HEK293 (cell line): ENCODE data around the gene PTRH2.
A peak's percentile ranks its signal among the peaks of the same experiment; 100 is the strongest.

Experiments used
- CTCF ChIA-PET: fragments of 350-600 bp; formaldehyde crosslinking; extraction: SDS; loops from one replicate; lab custom pipeline; 2021; ENCODE audit warnings: antibody characterized with exemption; lab: Yijun Ruan, JAX
- POLR2A ChIA-PET: fragments of 300-600 bp; formaldehyde crosslinking; extraction: SDS; loops from one replicate; lab custom pipeline; 2020; ENCODE audit warnings: antibody characterized with exemption, inconsistent platforms; lab: Yijun Ruan, JAX
- H3K27ac ChIP-seq: fragments of 200-500 bp; sonication (Bioruptor generic); 2 replicates; pipeline ENCODE4 v1.5.1; 2014; ENCODE audit warnings: low read depth, low read length, control low read depth, inconsistent platforms; ENCODE audit errors: extremely low read depth
- H3K36me3 ChIP-seq, 2 experiments: fragments of 200-500 bp in 1 of 2; sonication (Bioruptor generic) in 1 of 2; 1 replicate in 1 of 2; 2 replicates in 1 of 2; pipeline ENCODE4 v1.5.1; 2014 to 2017; ENCODE audit warnings: inconsistent platforms in 2 of 2, low read length in 2 of 2; ENCODE audit not compliant: control insufficient read depth in 2 of 2, insufficient read depth in 1 of 2
- H3K4me1 ChIP-seq: fragments of 200-500 bp; sonication (Bioruptor generic); 2 replicates; pipeline ENCODE4 v1.5.1; 2014; ENCODE audit warnings: mild to moderate bottlenecking, low read length, inconsistent platforms; ENCODE audit not compliant: control insufficient read depth, insufficient read depth
- H3K4me3 ChIP-seq: 2 replicates; pipeline ENCODE4 v1.5.1; 2011; ENCODE audit warnings: low read depth, mild to moderate bottlenecking, control low read depth, low read length, moderate library complexity
- H3K9me3 ChIP-seq: fragments of 200-500 bp; sonication (Bioruptor generic); 2 replicates; pipeline ENCODE4 v1.5.1; 2014; ENCODE audit warnings: low read depth, low read length, inconsistent platforms; ENCODE audit not compliant: control insufficient read depth, insufficient read depth
- BCL11A ChIP-seq: fragments of 450-650 bp; formaldehyde crosslinking; IDR thresholded peaks from 2 replicates; pipeline ENCODE4 v1.5.1; 2016; ENCODE audit warnings: low read depth, missing biosample characterization, missing genetic modification characterization
- CTCF ChIP-seq: fragments of 450-650 bp; formaldehyde crosslinking; IDR thresholded peaks from 2 replicates; pipeline ENCODE4 v1.5.1; 2016; ENCODE audit warnings: missing biosample characterization, missing genetic modification characterization
- EGR2 ChIP-seq: fragments of 450-650 bp; formaldehyde crosslinking; IDR thresholded peaks from 2 replicates; pipeline ENCODE4 v1.5.1; 2016; ENCODE audit warnings: low read depth, missing biosample characterization, missing genetic modification characterization
- FEZF1 ChIP-seq: fragments of 450-650 bp; formaldehyde crosslinking; IDR thresholded peaks from 2 replicates; pipeline ENCODE4 v1.5.1; 2016; ENCODE audit warnings: missing biosample characterization, missing genetic modification characterization
- INSM2 ChIP-seq: fragments of 450-650 bp; formaldehyde crosslinking; IDR thresholded peaks from 2 replicates; pipeline ENCODE4 v1.5.1; 2016; ENCODE audit warnings: missing biosample characterization, missing genetic modification characterization
- KLF8 ChIP-seq: fragments of 450-650 bp; formaldehyde crosslinking; IDR thresholded peaks from 2 replicates; pipeline ENCODE4 v1.5.1; 2016; ENCODE audit warnings: missing biosample characterization, missing genetic modification characterization
- OSR2 ChIP-seq: fragments of 450-650 bp; formaldehyde crosslinking; IDR thresholded peaks from 2 replicates; pipeline ENCODE4 v1.5.1; 2016; ENCODE audit warnings: missing biosample characterization, missing genetic modification characterization
- OVOL3 ChIP-seq: fragments of 450-650 bp; formaldehyde crosslinking; IDR thresholded peaks from 2 replicates; pipeline ENCODE4 v1.5.1; 2016; ENCODE audit warnings: missing biosample characterization, missing genetic modification characterization
- REPIN1 ChIP-seq: fragments of 450-650 bp; formaldehyde crosslinking; IDR thresholded peaks from 2 replicates; pipeline ENCODE4 v1.5.1; 2017; ENCODE audit warnings: missing biosample characterization, missing genetic modification characterization, low read depth
- SETDB1 ChIP-seq: IDR thresholded peaks from one replicate; pipeline ENCODE4 v1.6.1; 2017; ENCODE audit warnings: mild to moderate bottlenecking, low read length, moderate library complexity, mixed read lengths; ENCODE audit not compliant: insufficient read length
- ZNF112 ChIP-seq: fragments of 450-650 bp; formaldehyde crosslinking; IDR thresholded peaks from 2 replicates; pipeline ENCODE4 v1.5.0; 2017; ENCODE audit warnings: missing biosample characterization, missing genetic modification characterization
- ZNF140 ChIP-seq: fragments of 450-650 bp; formaldehyde crosslinking; IDR thresholded peaks from 2 replicates; pipeline ENCODE4 v1.5.1; 2016; ENCODE audit warnings: missing biosample characterization, missing genetic modification characterization
- ZNF148 ChIP-seq: fragments of 450-650 bp; formaldehyde crosslinking; IDR thresholded peaks from 2 replicates; pipeline ENCODE4 v1.5.0; 2017; ENCODE audit warnings: missing biosample characterization, missing genetic modification characterization, borderline replicate concordance
- ZNF16 ChIP-seq: fragments of 450-650 bp; formaldehyde crosslinking; IDR thresholded peaks from 2 replicates; pipeline ENCODE4 v1.5.1; 2016; ENCODE audit warnings: low read depth, missing biosample characterization, missing genetic modification characterization
- ZNF248 ChIP-seq: fragments of 450-650 bp; formaldehyde crosslinking; IDR thresholded peaks from 2 replicates; pipeline ENCODE4 v1.5.1; 2017; ENCODE audit warnings: missing biosample characterization, missing genetic modification characterization
- ZNF292 ChIP-seq: fragments of 450-650 bp; formaldehyde crosslinking; IDR thresholded peaks from 2 replicates; pipeline ENCODE4 v1.5.1; 2016; ENCODE audit warnings: low read depth, missing biosample characterization, missing genetic modification characterization, borderline replicate concordance
- ZNF433 ChIP-seq: fragments of 450-650 bp; formaldehyde crosslinking; IDR thresholded peaks from 2 replicates; pipeline ENCODE4 v1.5.1; 2016; ENCODE audit warnings: missing biosample characterization, missing genetic modification characterization, low read depth
- ZNF501 ChIP-seq: fragments of 450-650 bp; formaldehyde crosslinking; IDR thresholded peaks from 2 replicates; pipeline ENCODE4 v1.5.1; 2016; ENCODE audit warnings: missing biosample characterization, missing genetic modification characterization
- ZNF510 ChIP-seq: fragments of 450-650 bp; formaldehyde crosslinking; IDR thresholded peaks from 2 replicates; pipeline ENCODE4 v1.5.1; 2018; ENCODE audit warnings: mild to moderate bottlenecking, missing genetic modification characterization, missing biosample characterization; ENCODE audit not compliant: insufficient replicate concordance
- ZNF513 ChIP-seq: fragments of 450-650 bp; IDR thresholded peaks from 2 replicates; pipeline ENCODE4 v1.5.1; 2018; ENCODE audit warnings: missing biosample characterization, missing genetic modification characterization
- ZNF548 ChIP-seq: fragments of 450-650 bp; formaldehyde crosslinking; IDR thresholded peaks from 2 replicates; pipeline ENCODE4 v1.5.1; 2016; ENCODE audit warnings: missing biosample characterization, missing genetic modification characterization
- ZNF549 ChIP-seq: fragments of 450-650 bp; IDR thresholded peaks from 2 replicates; pipeline ENCODE4 v1.5.1; 2018; ENCODE audit warnings: missing biosample characterization, missing genetic modification characterization, mild to moderate bottlenecking, inconsistent platforms, moderate library complexity
- ZNF571 ChIP-seq: fragments of 450-650 bp; formaldehyde crosslinking; IDR thresholded peaks from 2 replicates; pipeline ENCODE4 v1.5.0; 2017; ENCODE audit warnings: missing biosample characterization, missing genetic modification characterization
- ZNF600 ChIP-seq: fragments of 450-650 bp; formaldehyde crosslinking; IDR thresholded peaks from 2 replicates; pipeline ENCODE4 v1.5.1; 2016; ENCODE audit warnings: missing biosample characterization, missing genetic modification characterization
- ZNF629 ChIP-seq: fragments of 450-650 bp; formaldehyde crosslinking; IDR thresholded peaks from 2 replicates; pipeline ENCODE4 v1.5.1; 2017; ENCODE audit warnings: missing biosample characterization, missing genetic modification characterization
- ZNF664 ChIP-seq: fragments of 450-650 bp; formaldehyde crosslinking; IDR thresholded peaks from 2 replicates; pipeline ENCODE4 v1.5.1; 2016; ENCODE audit warnings: missing biosample characterization, missing genetic modification characterization
- ZNF692 ChIP-seq: fragments of 450-650 bp; formaldehyde crosslinking; IDR thresholded peaks from 2 replicates; pipeline ENCODE4 v1.5.1; 2016; ENCODE audit warnings: missing biosample characterization, missing genetic modification characterization
- ZNF843 ChIP-seq: fragments of 450-650 bp; formaldehyde crosslinking; IDR thresholded peaks from 2 replicates; pipeline ENCODE4 v1.5.1; 2016; ENCODE audit warnings: missing biosample characterization, missing genetic modification characterization
- ZSCAN23 ChIP-seq: fragments of 450-650 bp; formaldehyde crosslinking; IDR thresholded peaks from 2 replicates; pipeline ENCODE4 v1.5.1; 2016; ENCODE audit warnings: missing biosample characterization, missing genetic modification characterization
- ZSCAN30 ChIP-seq: fragments of 450-650 bp; IDR thresholded peaks from 2 replicates; pipeline ENCODE4 v1.5.1; 2018; ENCODE audit warnings: missing biosample characterization, mild to moderate bottlenecking, missing genetic modification characterization, moderate library complexity

Gene PTRH2

GRCh38 chr17:59668816-59669215 is 38.4 kb downstream of the PTRH2 start (continued):
- TF ChIP-seq ZNF513 (tag by site-specific recombination) (no peak), ZNF510 (tag by site-specific recombination) (no peak), EGR2 (tag by site-specific recombination) (no peak)

GRCh38 chr17:59666235-59666634 is 41.0 kb downstream of the PTRH2 start:
- no peaks in the 10 kb centered on the region for H3K9me3 ChIP-seq
- ChIA-PET CTCF (no interaction called here), POLR2A (no interaction called here)
- no peak overlapping the region for H3K27ac ChIP-seq
- H3K4me1 ChIP-seq, result no peaks in the 10 kb centered on the region
- peaks cover 91 to 97% of the 10 kb centered on the region in 2 experiments for H3K36me3 ChIP-seq
- no peak overlapping the region for H3K4me3 ChIP-seq
- no peak for TF ChIP-seq ZNF600 (tag by site-specific recombination)
- TF ChIP-seq ZNF433 (tag by site-specific recombination), result no peak
- TF ChIP-seq CTCF (tag by site-specific recombination), result no peak
- TF ChIP-seq ZNF549 (tag by site-specific recombination), result peak; percentile 80
- no peak for TF ChIP-seq SETDB1
- no peak for TF ChIP-seq ZSCAN23 (tag by site-specific recombination)
- no peak for TF ChIP-seq ZNF140 (tag by site-specific recombination)
- no peak for TF ChIP-seq ZNF112
- no peak for TF ChIP-seq ZNF548 (tag by site-specific recombination)
- peak; percentile 89 for TF ChIP-seq ZNF843
- TF ChIP-seq ZNF16, result no peak
- TF ChIP-seq ZNF501 (tag by site-specific recombination), result peak; percentile 40; the same call in 1 of the 2 replicates
- peak; percentile 57 for TF ChIP-seq ZSCAN30 (tag by site-specific recombination)
- no peak for TF ChIP-seq KLF8 (tag by site-specific recombination)
- TF ChIP-seq ZNF571 (tag by site-specific recombination), result no peak
- TF ChIP-seq ZNF148 (tag by site-specific recombination), result no peak
- TF ChIP-seq ZNF629 (tag by site-specific recombination), result no peak
- no peak for TF ChIP-seq ZNF664 (tag by site-specific recombination)
- no peak for TF ChIP-seq ZNF692
- no peak for TF ChIP-seq ZNF248 (tag by site-specific recombination)
- no peak for TF ChIP-seq INSM2 (tag by site-specific recombination)
- peak; percentile 84 for TF ChIP-seq FEZF1 (tag by site-specific recombination)
- TF ChIP-seq OVOL3 (tag by site-specific recombination), result 0 out of 2 replicates have a peak, but pooled peaks have one; percentile 61
- 0 out of 2 replicates have a peak, but pooled peaks have one; percentile 30 for TF ChIP-seq BCL11A (tag by site-specific recombination)
- TF ChIP-seq ZNF292 (tag by site-specific recombination), result no peak
- TF ChIP-seq OSR2 (tag by site-specific recombination), result peak; percentile 95
- no peak for TF ChIP-seq REPIN1
